GM19467 (cell line): ENCODE measurements around the gene GAB3.
"Not testable (repeated sequence)": the region's sequence is repeated elsewhere in the genome, so short reads cannot be mapped to it uniquely, and the experiment has no call there.

ENCODE experiments used
- ATAC-seq: cut with Tn5 transposase; IDR thresholded peaks from one replicate; pipeline ENCODE4 v1.9.1; 2021; ENCODE audit warnings: mild to moderate bottlenecking, moderate library complexity; ENCODE audit not compliant: unreplicated experiment

Gene GAB3

GRCh38 chrX:154660541-154660940, 90.3 kb downstream of the GAB3 start:
- ATAC-seq, result no peak

GRCh38 chrX:154658957-154659356, 91.9 kb downstream of the GAB3 start:
- ATAC-seq, result no peak

- ATAC-seq, result no peak
Observed at GRCh38 chrX:154658187-154658586, 92.7 kb downstream of the GAB3 start.

- ATAC-seq, result no peak
Observed at GRCh38 chrX:154657226-154657805, 93.6 kb downstream of the GAB3 start.

- no peak for ATAC-seq
Observed at GRCh38 chrX:154655786-154656185, 95.1 kb downstream of the GAB3 start.

- no peak for ATAC-seq
Observed at GRCh38 chrX:154655346-154655745, 95.5 kb downstream of the GAB3 start.

- ATAC-seq, result no peak
Observed at GRCh38 chrX:154654925-154655324, 96.0 kb downstream of the GAB3 start.

- ATAC-seq, result no peak
Observed at GRCh38 chrX:154654372-154654771, 96.5 kb downstream of the GAB3 start.

- ATAC-seq, result not testable (repeated sequence)
Observed at GRCh38 chrX:154653413-154653812, 97.5 kb downstream of the GAB3 start, which contains the start of gene CTAG2. TSS of gene CTAG2 (minus strand) at chrX:154653579. CDS start at chrX:154653515, 64 bp downstream.

- ATAC-seq, result no peak
Observed at GRCh38 chrX:154653048-154653401, 97.9 kb downstream of the GAB3 start.

- no peak for ATAC-seq
Observed at GRCh38 chrX:154652311-154653047, 98.4 kb downstream of the GAB3 start.

- no peak for ATAC-seq
Observed at GRCh38 chrX:154650221-154650510, 100.7 kb downstream of the GAB3 start.

- ATAC-seq, result no peak
Observed at GRCh38 chrX:154649503-154650220, 101.2 kb downstream of the GAB3 start.

- no peak for ATAC-seq
Observed at GRCh38 chrX:154648931-154649330, 101.9 kb downstream of the GAB3 start.

GRCh38 chrX:154645745-154646378, 105.0 kb downstream of the GAB3 start:
- ATAC-seq, result not testable (repeated sequence)

GRCh38 chrX:154643708-154644107, 107.2 kb downstream of the GAB3 start:
- not testable (repeated sequence) for ATAC-seq

- ATAC-seq, result not testable (repeated sequence)
Observed at GRCh38 chrX:154641740-154642139, 109.1 kb downstream of the GAB3 start.

GRCh38 chrX:154633661-154634060, 117.2 kb downstream of the GAB3 start:
- not testable (repeated sequence) for ATAC-seq

- ATAC-seq, result not testable (repeated sequence)
Observed at GRCh38 chrX:154630949-154631348, 119.9 kb downstream of the GAB3 start.

- ATAC-seq, result not testable (repeated sequence)
Observed at GRCh38 chrX:154628960-154629359, 121.9 kb downstream of the GAB3 start.
